ENCODE data around the gene GABRA6. TPM values are rescaled to one million over a fixed set of nuclear protein-coding genes. Genes with fewer than 3 reads are reported as not detected.

Gene GABRA6
- total and polyA plus RNA-seq, 2 donors (not counting 1 experiment from before 2014, with no cell fraction given), result not detected

GRCh38 chr5:161697001-161697400, 11.5 kb downstream of the GABRA6 start:
- Histone ChIP-seq H3K36me3 (ENCODE audit: control insufficient read depth, insufficient read depth, low read length) (no peaks in the 10 kb centered on the region), H3K4me2 (ENCODE audit: extremely low read depth, insufficient read depth, low read length) (no peak overlapping the region), H2AFZ (ENCODE audit: low read length) (no peak overlapping the region), H3K27ac (ENCODE audit: insufficient read depth, low read length) (no peak overlapping the region), H3K9me3 (ENCODE audit: control insufficient read depth, insufficient read depth, low read depth, low read length) (no peaks in the 10 kb centered on the region), H3K27me3 (ENCODE audit: control insufficient read depth, insufficient read depth, low read length) (no peaks in the 10 kb centered on the region), H3K4me1 (ENCODE audit: control insufficient read depth, extremely low read depth, insufficient read depth, low read length) (no peaks in the 10 kb centered on the region), H3K4me3 (replicated peaks in 1 of 4; ENCODE audit: control extremely low read depth in 1 of 4, insufficient read depth in 1 of 4, low read depth in 3 of 4, low read length in 4 of 4) (no peak overlapping the region), H3K79me2 (ENCODE audit: control insufficient read depth, insufficient read depth, low read length) (no peaks in the 10 kb centered on the region), H3K9ac (ENCODE audit: insufficient read depth, low read length) (no peak overlapping the region), H4K20me1 (ENCODE audit: control insufficient read depth, extremely low read depth, insufficient read depth, low read length) (no peaks in the 10 kb centered on the region)
- no peak for DNase-seq (ENCODE audit: low read depth in 2 of 2)
- TF ChIP-seq CTCF (conservative IDR thresholded peaks at IDR 0.05 in 1 of 2, IDR thresholded peaks at IDR 0.05 in 1 of 2; ENCODE audit: low read depth in 1 of 2, low read length in 2 of 2) (no peak), EZH2 (IDR thresholded peaks at IDR 0.05; ENCODE audit: low read length, missing control alignments) (no peak)

DNA sequence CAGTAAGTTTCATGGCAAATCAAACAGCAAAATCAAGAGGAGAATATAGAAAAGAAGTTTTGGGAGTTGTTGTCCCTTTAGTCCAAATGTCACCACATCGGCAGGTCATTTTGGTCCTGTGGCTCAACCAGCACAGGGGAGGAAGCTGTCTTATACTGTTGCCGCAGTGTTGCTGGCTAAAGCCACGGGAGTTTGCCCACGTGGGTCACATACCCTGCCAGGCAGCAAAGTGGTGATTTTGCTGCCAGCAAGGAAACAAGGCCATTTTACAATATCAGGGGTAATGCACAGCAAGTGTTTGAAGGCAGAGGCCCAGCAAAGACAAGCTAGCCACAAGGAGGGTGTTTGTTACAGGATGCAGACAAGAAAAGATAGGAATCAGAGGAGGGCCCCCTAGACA, 14.5 kb downstream of the GABRA6 start:
- H2AFZ ChIP-seq (ENCODE audit: low read length), result no peak overlapping the region

GRCh38 chr5:161703528-161703927, 18.0 kb downstream of the GABRA6 start:
- DNase-seq (ENCODE audit: low read depth in 2 of 2), result no peak
- Histone ChIP-seq H3K4me1 (ENCODE audit: control insufficient read depth, extremely low read depth, insufficient read depth, low read length) (no peaks in the 10 kb centered on the region), H3K9me3 (ENCODE audit: control insufficient read depth, insufficient read depth, low read depth, low read length) (no peaks in the 10 kb centered on the region), H3K9ac (ENCODE audit: insufficient read depth, low read length) (no peak overlapping the region), H3K79me2 (ENCODE audit: control insufficient read depth, insufficient read depth, low read length) (no peaks in the 10 kb centered on the region), H2AFZ (ENCODE audit: low read length) (no peak overlapping the region), H3K27me3 (ENCODE audit: control insufficient read depth, insufficient read depth, low read length) (no peaks in the 10 kb centered on the region), H3K27ac (ENCODE audit: insufficient read depth, low read length) (no peak overlapping the region), H4K20me1 (ENCODE audit: control insufficient read depth, extremely low read depth, insufficient read depth, low read length) (no peaks in the 10 kb centered on the region), H3K4me3 (replicated peaks in 1 of 4; ENCODE audit: control extremely low read depth in 1 of 4, insufficient read depth in 1 of 4, low read depth in 3 of 4, low read length in 4 of 4) (no peak overlapping the region), H3K36me3 (ENCODE audit: control insufficient read depth, insufficient read depth, low read length) (no peaks in the 10 kb centered on the region), H3K4me2 (ENCODE audit: extremely low read depth, insufficient read depth, low read length) (no peak overlapping the region)
- no peak for TF ChIP-seq EZH2 (IDR thresholded peaks at IDR 0.05; ENCODE audit: low read length, missing control alignments)
- TF ChIP-seq CTCF (conservative IDR thresholded peaks at IDR 0.05 in 1 of 2, IDR thresholded peaks at IDR 0.05 in 1 of 2; ENCODE audit: low read depth in 1 of 2, low read length in 2 of 2), result no peak

More for the DNA sequence above, 14.5 kb downstream of the GABRA6 start:
- no peaks in the 10 kb centered on the region for H3K9me3 ChIP-seq (ENCODE audit: control insufficient read depth, insufficient read depth, low read depth, low read length)
- TF ChIP-seq CTCF (conservative IDR thresholded peaks at IDR 0.05 in 1 of 2, IDR thresholded peaks at IDR 0.05 in 1 of 2; ENCODE audit: low read depth in 1 of 2, low read length in 2 of 2) (no peak), EZH2 (IDR thresholded peaks at IDR 0.05; ENCODE audit: low read length, missing control alignments) (no peak)
- H3K4me3 ChIP-seq (replicated peaks in 1 of 4; ENCODE audit: control extremely low read depth in 1 of 4, insufficient read depth in 1 of 4, low read depth in 3 of 4, low read length in 4 of 4), result no peak overlapping the region
- no peak for DNase-seq (ENCODE audit: low read depth in 2 of 2)
- no peaks in the 10 kb centered on the region for H3K4me1 ChIP-seq (ENCODE audit: control insufficient read depth, extremely low read depth, insufficient read depth, low read length)
- no peaks in the 10 kb centered on the region for H4K20me1 ChIP-seq (ENCODE audit: control insufficient read depth, extremely low read depth, insufficient read depth, low read length)
- H3K9ac ChIP-seq (ENCODE audit: insufficient read depth, low read length), result no peak overlapping the region
- H3K36me3 ChIP-seq (ENCODE audit: control insufficient read depth, insufficient read depth, low read length), result no peaks in the 10 kb centered on the region
- H3K27ac ChIP-seq (ENCODE audit: insufficient read depth, low read length), result no peak overlapping the region
- no peaks in the 10 kb centered on the region for H3K79me2 ChIP-seq (ENCODE audit: control insufficient read depth, insufficient read depth, low read length)
- H3K4me2 ChIP-seq (ENCODE audit: extremely low read depth, insufficient read depth, low read length), result no peak overlapping the region
- H3K27me3 ChIP-seq (ENCODE audit: control insufficient read depth, insufficient read depth, low read length), result no peaks in the 10 kb centered on the region

Data from fibroblast of lung (primary cell).